ENCODE measurements around the gene C16orf54.
"Not testable (repeated sequence)": the region's sequence is repeated elsewhere in the genome, so short reads cannot be mapped to it uniquely, and the experiment has no call there.

The C16orf54 gene

DNA sequence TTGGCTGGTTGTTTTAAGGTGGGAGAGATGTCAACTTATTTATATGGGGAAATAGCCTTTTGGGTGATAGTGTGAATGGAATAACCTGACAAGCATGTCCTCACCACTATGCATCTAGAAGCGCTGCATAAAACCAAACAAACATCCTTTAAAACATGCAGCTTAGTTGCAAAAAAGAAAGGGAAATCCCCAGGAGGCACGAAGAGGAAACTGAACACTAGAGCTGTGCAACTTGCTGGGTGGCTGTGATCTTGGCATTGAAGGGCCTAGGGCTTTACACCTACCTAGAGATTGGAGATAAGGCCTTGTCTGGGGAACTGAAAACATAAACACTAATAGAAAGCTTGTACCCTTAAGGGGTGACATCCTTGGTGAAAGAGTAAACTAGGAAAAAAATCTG is 7.3 kb downstream of the C16orf54 start:
- no peak for DNase-seq

DNA sequence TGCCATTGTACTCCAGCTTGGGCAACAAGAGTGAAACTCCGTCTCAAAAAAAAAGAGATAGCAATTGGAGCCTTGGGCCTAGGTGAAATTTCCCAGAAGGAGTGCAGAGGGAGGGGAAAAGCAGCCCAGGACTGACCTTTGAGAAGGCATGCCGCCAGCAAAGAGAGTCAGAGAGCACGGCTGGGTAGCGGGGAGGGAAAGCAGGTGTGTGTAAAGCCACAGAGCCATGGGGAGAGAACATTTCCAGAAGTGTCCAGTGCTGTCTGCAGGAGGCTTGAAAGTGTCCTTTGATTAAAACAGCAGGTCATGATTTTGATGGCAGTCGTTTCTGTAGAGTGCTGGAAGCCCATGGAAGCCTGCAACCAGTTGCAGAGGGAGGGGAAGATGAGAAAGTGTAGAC is 8.1 kb downstream of the C16orf54 start:
- no peak for DNase-seq

DNA sequence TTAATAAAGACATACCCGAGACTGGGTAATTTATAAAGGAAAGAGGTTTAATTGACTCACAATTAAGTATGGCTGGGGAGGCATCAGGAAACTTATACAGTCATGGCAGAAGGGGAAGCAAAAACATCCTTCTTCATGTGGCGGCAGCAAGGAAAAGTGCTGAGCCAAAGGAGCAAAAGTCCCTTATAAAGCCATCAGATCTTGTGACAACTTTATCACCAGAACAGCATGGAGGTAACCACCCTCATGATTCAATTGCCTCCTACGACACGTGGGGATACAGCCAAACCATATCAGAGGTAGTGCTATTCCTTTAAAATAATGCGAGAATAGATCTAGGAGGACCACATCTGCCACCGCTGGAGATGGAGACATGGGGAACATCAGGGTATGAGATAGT is 9.0 kb downstream of the C16orf54 start:
- DNase-seq = no peak

DNA sequence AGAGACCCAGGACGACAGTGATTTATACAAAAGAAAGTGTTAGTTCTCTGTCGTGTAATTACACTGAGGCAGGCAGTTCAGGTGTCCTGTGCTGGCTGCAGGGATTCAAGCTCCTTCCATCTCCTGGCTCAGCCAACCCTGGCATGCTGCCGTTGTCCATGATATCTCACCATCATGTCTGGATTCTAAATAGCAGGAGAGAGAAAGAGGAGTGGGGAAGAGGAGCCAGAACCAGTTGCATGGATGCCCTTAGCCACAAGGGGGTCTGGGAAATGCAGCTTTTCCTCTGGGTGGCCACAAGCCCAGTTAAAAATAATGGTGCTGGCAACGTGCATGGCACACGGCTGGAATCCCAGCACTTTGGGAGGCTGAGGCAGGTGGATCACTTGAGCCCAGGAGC is 9.7 kb downstream of the C16orf54 start:
- DNase-seq = no peak

DNA sequence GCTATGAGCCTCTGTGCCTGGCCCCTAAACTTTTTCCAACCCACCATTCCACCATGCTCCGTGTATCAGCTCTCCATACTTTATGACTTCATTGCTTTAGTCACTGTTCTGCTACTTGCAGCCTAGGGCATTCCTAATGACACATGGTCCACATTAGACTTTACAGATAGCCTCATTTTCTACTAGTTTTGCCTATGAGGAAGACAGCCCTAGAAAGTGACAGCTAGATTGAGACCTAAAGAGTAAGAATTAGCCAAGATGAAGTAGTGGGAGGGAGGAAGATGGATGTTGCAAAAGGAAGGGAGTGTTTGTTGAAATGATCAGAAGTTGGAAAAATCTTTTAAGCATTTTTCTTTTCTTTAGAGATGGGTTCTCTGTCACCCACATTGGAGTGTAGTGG is 11.0 kb downstream of the C16orf54 start:
- no peak for DNase-seq

DNA sequence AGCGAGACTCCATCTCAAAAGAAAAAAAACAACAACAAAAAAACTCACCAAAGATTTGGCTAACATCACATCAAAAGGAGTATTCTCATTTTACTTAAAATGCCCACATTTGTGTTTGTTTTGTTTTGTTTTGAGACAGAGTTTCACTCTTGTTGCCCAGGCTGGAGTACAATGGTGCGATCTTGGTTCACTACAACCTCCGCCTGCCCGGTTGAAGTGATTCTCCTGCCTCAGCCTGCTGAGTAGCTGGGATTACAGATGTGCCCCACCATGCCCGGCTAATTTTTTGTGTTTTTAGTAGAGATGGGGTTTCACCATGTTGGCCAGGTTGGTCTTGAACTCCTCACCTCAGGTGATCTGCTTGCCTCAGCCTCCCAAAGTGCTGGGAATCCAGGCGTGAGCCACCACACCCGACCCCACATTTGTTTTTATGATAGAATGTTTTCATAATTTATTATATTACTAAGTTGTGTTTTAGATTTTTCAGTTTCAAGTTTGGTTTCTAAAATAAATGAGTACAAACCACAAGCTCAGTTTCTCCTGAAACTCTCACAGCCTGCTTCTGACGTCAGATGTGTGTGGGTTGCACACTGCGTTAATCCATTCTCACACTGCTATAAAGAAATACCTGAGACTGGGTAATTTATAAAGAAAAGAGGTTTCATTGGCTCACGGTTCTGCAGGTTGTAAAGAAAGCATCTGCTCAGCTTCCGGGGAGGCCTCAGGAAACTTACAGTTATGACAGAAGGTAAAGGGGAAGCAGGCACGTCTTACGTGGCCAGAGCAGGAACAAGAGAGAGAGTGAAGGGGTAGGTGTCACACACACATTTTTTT is 13.8 kb downstream of the C16orf54 start:
- not testable (repeated sequence) for DNase-seq

DNA sequence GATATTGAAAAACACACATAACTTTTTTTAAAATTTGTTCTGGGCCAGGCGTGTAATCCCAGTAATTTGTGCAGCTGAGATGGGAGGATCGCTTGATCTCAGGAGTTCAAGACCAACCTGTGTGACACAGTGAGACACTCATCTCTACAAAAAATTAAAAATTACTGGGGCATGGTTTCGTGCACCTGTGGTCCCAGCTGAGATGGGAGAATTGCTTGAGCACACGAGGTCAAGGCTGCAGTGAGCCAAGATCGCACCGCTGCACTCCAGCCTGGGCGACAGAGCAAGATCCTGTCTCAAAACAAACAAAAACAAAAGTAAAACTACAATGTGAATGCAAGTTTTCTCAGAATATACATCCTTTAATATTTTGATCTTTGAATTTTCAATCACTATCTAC is 15.1 kb downstream of the C16orf54 start:
- DNase-seq = no peak

DNA sequence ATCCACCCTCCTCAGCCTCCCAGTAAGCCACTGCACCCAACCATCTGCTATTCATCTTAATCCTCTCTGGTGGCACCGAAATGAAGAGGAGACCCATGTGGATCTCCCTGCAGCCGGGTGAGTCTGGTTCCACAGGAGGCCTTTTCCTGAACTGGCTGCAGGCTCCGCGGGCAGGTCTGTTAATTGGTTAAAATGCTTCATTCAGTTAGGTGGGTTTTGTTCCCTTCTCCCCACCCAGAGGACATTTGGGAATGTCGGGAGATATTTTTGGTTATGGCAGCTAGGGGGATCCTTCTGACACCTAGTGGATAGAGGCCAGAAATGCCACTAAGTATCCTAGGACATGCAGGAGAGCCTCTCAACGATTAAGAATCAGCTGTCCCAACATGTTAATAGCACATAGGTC is 16.7 kb downstream of the C16orf54 start:
- no peak for DNase-seq

DNA sequence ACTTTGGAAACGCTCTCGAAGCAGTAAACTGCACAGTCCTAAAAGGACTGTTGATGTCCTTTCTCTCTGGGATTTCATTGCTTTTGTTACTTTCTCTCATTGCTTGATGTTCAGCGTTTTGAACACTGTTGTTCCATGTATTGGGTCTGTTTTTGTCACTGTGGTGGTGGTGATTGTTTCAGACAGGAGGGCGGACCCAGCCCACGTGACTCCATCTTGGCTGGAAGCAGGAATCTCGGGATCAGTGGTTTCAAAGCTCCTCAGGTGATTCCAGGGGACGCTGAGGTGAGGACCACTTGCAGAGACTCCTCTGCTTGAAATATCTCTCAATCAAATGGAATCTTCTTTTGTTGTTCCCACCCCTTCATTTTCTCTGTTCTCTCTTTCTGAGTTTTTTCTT is 18.3 kb downstream of the C16orf54 start:
- DNase-seq = no peak

DNA sequence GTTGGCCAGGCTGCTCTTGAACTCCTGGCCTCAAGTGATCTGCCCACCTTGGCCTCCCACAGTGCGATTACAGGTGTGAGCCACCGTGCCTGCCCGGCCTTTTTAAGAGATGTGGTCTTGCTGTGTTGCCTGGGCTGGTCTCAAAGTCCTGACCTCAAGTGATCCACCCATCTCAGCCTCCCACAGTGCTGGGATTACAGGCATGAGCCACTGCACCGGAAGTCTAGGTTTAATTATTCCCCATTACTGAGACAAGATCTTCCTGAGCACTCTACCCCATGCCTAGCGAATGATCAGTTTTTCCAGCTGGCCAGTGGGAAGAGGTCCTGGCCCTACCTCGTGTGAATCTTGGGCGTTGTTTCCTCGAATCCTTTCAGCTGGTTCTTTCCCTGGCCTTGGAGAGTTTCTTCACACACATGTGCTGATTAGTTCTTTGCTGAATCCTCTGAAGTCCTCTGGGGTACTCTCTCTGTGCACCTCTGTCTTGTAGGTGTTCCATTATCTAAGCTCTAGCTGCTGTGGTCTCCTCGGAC is 18.9 kb downstream of the C16orf54 start:
- DNase-seq = no peak

DNA sequence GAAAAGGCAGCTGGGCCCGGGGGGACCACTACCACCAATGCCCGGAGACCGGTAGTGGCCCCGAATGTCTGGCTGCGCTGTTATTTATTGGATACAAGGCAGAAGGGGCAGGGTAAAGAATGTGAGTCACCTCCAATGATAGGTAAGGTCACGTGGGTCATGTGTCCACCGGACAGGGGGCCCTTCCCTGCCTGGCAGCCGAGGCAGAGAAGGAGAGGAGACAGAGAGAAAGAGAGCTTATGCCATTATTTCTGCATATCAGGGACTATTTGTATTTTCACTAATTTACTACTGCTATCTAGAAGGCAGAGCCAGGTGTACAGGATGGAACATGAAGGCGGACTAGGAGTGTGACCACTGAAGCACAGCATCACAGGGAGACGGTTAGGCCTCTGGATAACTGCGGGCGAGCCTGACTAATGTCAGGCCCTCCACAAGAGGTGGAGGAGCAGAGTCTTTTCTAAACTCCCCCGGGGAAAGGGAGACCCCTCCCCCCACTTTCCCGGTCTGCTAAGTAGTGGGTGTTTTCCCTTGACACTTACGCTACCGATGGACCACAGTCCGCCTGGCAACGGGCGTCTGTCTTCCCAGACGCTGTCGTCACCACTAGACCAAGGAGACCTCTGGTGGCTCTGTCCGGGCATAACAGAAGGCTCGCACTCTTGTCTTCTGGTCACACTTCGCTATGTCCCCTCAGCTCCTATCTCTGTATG is 24.5 kb downstream of the C16orf54 start:
- peak; percentile 39 for DNase-seq

DNA sequence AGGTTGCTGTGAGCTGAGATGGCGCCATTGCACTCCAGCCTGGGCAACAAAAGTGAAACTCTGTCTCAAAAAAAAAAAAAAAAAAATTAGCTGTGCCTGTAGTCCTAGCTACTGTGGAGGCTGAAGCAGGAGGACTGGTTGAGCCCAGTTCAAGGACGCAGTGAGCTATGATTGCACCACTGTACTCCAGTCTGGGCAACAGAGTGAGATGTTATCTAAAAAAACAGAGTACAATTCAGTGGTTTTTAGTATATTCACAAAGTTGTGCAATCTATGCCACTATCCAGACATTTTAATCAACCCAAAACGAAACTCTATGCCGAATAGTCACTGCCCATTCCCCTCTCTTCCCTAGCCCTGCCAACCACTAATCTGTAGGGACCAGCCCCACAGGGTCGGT is 25.1 kb downstream of the C16orf54 start:
- no peak for DNase-seq

DNA sequence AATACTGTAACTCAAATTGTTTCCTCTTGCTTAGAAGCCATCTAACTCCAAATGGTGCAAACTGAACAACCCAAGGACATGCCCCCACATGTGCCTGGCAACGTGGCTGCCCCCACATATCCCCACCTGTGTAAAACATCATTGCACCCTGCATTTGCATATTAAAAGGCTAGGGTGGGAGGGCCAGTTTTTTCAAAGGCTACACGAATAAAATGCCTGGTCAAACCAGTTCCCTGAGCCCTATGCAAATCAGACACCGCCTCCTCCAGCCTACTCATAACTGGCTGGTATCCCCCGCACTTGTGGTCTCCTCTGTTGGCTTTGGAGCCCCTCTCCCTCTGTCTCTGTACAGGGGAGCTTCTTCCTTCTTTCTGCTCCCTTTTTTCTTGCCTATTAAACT is 26.7 kb downstream of the C16orf54 start:
- no peak for DNase-seq

DNA sequence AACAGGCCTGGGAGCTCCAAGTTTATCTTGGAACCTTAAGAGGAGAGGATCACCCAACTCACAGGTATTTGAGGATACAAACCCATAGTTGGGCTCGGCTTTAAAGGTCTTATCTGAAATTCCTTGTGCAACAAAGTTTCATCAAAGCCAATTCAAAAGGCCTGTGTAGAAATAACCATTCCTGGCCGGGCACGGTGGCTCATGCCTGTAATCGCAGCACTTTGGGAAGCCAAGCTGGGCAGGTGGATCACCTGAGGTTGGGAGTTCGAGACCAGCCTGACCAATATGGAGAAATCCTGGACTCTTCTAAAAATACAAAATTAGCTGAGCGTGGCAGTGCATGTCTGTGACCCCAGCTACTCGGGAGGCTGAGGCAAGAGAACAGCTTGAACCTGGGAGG is 28.7 kb downstream of the C16orf54 start:
- DNase-seq = no peak

DNA sequence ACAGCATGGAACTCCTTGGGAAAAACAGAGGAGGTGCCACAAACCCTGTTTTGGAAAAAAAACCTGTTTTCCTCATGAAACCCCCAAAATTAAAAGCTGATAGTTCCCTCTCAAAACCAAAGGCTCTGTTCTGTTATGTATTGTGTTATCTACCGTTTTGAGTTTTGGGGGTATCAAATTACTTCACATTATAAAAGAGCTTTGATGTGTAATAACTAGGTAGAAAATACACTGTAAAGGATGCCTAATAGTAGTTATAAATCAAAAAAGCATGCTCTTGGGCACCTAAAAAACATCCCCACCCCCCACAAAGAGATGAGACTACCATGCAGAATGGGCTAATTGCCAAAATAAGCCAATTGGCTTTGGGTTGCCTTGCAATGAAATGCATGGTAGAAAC is 30.8 kb downstream of the C16orf54 start:
- no peak for DNase-seq

DNA sequence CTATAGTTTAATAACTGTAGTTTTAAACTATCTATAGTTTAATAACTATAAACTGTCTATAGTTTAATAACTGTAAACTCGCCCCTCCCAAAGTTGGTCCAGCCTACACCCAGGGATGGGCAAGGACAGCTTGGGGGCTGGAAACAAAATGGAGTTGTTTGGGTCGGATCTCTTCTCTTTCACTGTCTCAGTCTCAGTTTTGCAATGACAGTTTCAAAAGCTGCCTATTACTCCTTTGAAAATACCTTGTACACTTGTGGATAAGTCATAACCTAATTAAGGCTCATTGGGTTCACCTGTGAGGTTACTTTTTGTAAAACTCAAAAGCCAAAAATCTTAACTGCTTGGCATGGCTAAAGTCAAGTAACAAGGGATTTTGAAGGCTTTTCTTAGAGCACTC is 31.4 kb downstream of the C16orf54 start:
- no peak for DNase-seq

DNA sequence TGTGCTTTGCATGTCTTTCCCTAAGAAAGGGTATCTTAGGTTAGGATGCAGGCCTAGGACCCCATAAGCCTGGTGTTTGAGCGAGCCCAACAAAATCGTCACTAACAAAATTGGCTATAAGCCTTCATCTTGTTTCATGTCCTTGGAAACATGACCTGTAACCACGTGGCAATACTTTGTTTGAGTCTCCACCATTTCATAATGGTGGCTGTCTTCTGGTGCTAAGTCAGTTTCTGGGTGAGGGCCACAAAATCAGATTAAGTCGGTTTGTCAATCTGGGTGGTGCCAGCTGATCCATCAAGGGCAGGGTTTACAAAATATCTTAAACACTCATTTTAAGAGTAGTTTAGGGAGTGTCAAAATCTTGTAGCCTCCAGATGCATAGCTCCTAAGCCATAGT is 33.0 kb downstream of the C16orf54 start:
- DNase-seq = no peak

DNA sequence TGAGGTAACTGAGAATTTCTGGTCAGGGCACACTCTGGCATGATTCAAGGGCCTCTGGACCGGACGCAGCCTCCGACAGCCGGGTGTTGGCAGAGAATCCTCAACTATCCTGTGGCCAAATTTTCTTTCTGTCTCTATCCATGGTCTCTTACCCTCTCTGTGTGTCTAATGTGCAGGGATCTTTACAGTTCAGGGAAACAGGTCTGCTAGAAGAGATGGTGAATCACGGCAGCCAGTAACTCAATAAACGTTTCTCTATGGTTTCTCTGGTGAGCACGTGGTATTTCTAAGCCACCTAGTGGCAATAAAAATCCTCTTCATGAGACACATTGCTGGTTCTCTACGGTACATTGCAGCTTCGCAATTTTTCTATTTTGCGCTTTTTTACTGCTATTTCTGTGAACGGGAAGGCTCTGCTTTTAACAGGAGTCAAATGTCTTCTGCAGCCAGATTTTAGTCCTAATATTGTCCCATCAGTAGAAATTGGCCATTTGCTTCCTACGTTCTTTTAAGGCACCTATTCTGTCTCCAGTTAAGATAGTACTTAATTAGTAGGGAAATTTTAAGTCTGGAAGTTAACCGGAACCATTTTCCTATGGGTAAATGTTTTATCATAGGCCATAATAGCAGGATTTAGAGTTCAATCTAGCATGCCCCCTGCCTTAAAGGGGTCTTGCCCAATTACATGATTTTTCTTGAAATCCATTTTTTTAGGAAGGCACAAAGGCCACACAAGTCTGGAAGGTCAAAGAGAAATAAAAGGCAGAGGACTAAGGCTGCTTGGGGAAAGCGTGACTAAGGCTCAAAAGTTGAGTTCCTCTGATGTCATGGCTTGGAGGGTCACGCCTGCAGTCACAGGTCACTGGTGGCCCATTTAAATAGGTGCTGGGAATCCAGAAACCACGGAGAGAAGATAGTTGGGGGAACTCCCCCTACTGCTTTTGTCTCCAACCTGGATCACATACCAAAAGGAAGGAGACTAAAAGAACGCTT is 35.3 kb downstream of the C16orf54 start:
- DNase-seq = no peak

DNA sequence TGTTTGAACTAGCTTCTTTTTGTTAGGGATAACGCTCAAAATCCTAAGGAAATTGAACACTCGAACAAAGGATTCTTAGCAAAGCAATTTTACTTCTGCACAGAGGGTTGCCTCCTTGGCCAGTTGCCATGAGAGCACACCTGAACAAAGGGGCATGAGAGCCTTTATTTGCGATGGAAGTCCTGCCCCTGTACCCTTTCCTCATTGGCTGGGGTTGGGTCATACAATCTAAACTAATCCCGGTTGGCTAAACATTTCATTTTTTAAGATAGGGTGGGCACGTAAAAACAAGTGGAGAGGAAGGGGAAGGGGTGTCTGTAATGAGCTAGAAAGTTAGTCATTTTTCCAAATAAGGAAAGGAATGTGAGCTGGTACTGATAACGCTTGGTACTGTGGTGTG is 36.1 kb downstream of the C16orf54 start:
- DNase-seq = not testable (repeated sequence)

DNA sequence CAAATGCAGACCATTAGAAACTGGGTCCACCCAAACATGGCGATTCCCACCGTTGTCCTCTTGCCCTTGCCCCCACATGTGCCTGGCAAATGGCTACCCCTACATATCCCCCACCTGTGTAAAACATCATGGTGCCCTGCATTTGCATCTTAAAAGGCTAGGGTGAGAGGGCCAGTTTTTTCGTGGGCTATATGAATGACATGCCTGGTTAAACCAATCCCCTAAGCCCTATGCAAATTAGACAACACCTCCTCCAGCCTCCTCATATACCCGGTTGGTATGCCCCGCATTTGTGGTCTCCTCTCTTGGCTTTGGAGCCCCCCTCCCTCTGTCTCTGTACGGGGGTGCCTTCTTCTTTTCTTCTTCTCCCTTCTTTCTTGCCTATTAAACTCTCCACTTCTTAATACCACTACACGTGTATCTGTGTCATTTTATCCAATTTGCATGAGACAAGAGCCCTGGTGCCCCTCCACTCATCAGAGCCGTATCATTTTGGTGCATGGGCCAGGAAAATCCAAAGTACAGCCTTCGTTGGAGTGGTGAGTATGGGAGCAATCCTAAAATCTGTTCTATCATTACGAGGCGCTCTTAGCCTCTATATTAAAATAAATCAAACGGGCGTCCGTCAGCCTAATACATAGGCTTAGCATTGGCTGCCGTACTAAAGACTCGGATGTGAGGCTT is 36.7 kb downstream of the C16orf54 start:
- DNase-seq = no peak

DNA sequence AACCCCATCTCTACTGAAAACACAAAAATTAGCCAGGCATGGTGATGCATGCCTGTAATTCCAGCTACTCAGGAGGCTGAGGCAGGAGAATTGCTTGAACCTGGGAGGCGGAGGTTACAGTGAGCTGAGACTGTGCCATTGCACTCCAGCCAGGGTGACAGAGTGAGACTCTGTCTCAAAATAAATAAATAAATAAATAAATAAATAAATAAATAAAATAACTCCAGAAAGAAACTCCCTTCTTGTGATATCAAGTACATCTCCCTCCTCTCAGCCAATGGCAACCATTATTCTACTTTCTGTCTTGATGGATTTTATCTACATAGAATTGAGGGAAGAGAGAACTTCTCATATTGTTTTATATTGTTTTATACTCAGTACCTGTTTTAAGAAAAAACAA is 38.6 kb downstream of the C16orf54 start:
- DNase-seq = not testable (repeated sequence)

DNA sequence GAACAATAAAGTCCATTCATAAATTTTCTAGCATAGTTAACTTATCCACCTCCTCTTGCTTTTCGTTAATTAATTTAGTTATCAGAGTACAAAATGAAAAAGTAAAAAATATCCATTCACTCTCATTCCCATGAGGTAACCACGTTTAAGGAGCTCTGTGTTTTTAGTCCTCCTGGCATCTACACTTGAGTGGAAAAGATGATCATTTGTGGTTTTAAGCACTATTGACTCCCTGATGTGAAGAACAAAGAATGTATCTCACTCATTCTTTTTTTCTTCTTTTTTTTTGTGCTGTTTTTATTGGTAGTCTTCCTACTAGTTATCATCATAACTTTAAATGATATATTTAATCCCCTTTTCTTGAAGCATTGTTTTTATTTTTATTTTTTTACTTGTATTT is 40.8 kb downstream of the C16orf54 start:
- no peak for DNase-seq

All from NCI-H1105 (cell line).